ENCODE measurements around the gene STPG4. TPM values are rescaled to one million over a fixed set of nuclear protein-coding genes. Genes with fewer than 3 reads are reported as not detected.

The STPG4 gene
- total RNA-seq, result not detected

GRCh38 chr2:47155091-47155876 lies at the start of gene STPG4:
Gene STPG4 (minus strand): TSS chr2:47155308. CDS start chr2:47155251, 57 bp downstream.
- H3K27me3 ChIP-seq, result no peaks in the 10 kb centered on the region
- no peak within 1 kb of the TSS for H3K4me3 ChIP-seq
- peaks cover 0 to 6% (median 0%) of the 10 kb centered on the region in 4 donors for H3K4me1 ChIP-seq
- WGBS, result 84% methylated on average over 30 of the region's 30 CpGs
- no peak for DNase-seq (ENCODE audit: extremely low spot score)
- peak within 1 kb of the TSS in 1 of 4 donors; percentile 20 for H3K27ac ChIP-seq (replicated peaks in 1 of 4)
- intact Hi-C loops (cut with DNase I), result no loop called here
- H3K36me3 ChIP-seq, result peaks cover 26 to 64% (median 47%) of the 10 kb centered on the region in 4 donors
- no peaks in the 10 kb centered on the region for H3K9me3 ChIP-seq
- TF ChIP-seq POLR2AphosphoS5 (IDR thresholded peaks at IDR 0.05), result no peak

- peaks cover 0 to 13% (median 3%) of the 10 kb centered on the region in 4 donors for H3K4me1 ChIP-seq
- no peaks in the 10 kb centered on the region for H3K9me3 ChIP-seq
- 81% methylated on average over 3 of the region's 3 CpGs for WGBS
- no peaks in the 10 kb centered on the region for H3K36me3 ChIP-seq
- no peak for DNase-seq (ENCODE audit: extremely low spot score)
- TF ChIP-seq POLR2AphosphoS5 (IDR thresholded peaks at IDR 0.05) (no peak), POLR2A (IDR thresholded peaks at IDR 0.05; ENCODE audit: low read depth) (no peak), CTCF (IDR thresholded peaks at IDR 0.05) (no peak)
- no peak overlapping the region for H3K27ac ChIP-seq (replicated peaks in 1 of 4)
- no peak overlapping the region for H3K4me3 ChIP-seq
- intact Hi-C loops (cut with DNase I), result no loop called here
- H3K27me3 ChIP-seq, result no peaks in the 10 kb centered on the region
Measured at GRCh38 chr2:47204691-47205090, 49.6 kb upstream of the STPG4 start.

GRCh38 chr2:47203995-47204394 lies 48.9 kb upstream of the STPG4 start:
- Histone ChIP-seq H3K4me3 (no peak overlapping the region), H3K36me3 (no peaks in the 10 kb centered on the region), H3K27me3 (no peaks in the 10 kb centered on the region), H3K4me1 (peaks cover 0 to 13% (median 3%) of the 10 kb centered on the region in 4 donors), H3K27ac (replicated peaks in 1 of 4) (no peak overlapping the region), H3K9me3 (no peaks in the 10 kb centered on the region)
- DNase-seq (ENCODE audit: extremely low spot score), result no peak
- intact Hi-C loops (cut with DNase I), result no loop called here
- 77% methylated on average over 4 of the region's 4 CpGs for WGBS
- TF ChIP-seq POLR2AphosphoS5 (IDR thresholded peaks at IDR 0.05) (no peak), POLR2A (IDR thresholded peaks at IDR 0.05; ENCODE audit: low read depth) (no peak), EP300 (IDR thresholded peaks at IDR 0.05) (no peak)

- intact Hi-C loops (cut with DNase I), result no loop called here
- H3K36me3 ChIP-seq, result no peaks in the 10 kb centered on the region
- H3K4me1 ChIP-seq, result peaks cover 0 to 13% (median 3%) of the 10 kb centered on the region in 4 donors
- H3K9me3 ChIP-seq, result no peaks in the 10 kb centered on the region
- H3K27ac ChIP-seq (replicated peaks in 1 of 4), result no peak overlapping the region
- no peak overlapping the region for H3K4me3 ChIP-seq
- no peaks in the 10 kb centered on the region for H3K27me3 ChIP-seq
- 77% methylated on average over 2 of the region's 2 CpGs for WGBS
- no peak for DNase-seq (ENCODE audit: extremely low spot score)
- TF ChIP-seq CTCF (IDR thresholded peaks at IDR 0.05) (no peak), EP300 (IDR thresholded peaks at IDR 0.05) (no peak), POLR2A (IDR thresholded peaks at IDR 0.05; ENCODE audit: low read depth) (no peak), POLR2AphosphoS5 (IDR thresholded peaks at IDR 0.05) (no peak)
Measured at GRCh38 chr2:47201224-47201623, 46.1 kb upstream of the STPG4 start.

- DNase-seq (ENCODE audit: extremely low spot score), result no peak
- no peaks in the 10 kb centered on the region for H3K36me3 ChIP-seq
- WGBS, result 56% methylated on average over 3 of the region's 3 CpGs
- intact Hi-C loops (cut with DNase I), result no loop called here
- H3K4me3 ChIP-seq, result no peak overlapping the region
- no peaks in the 10 kb centered on the region for H3K9me3 ChIP-seq
- TF ChIP-seq POLR2A (IDR thresholded peaks at IDR 0.05; ENCODE audit: low read depth), result no peak
- no peak for TF ChIP-seq POLR2AphosphoS5 (IDR thresholded peaks at IDR 0.05)
- TF ChIP-seq EP300 (IDR thresholded peaks at IDR 0.05), result no peak
- no peak for TF ChIP-seq CTCF (IDR thresholded peaks at IDR 0.05)
- no peaks in the 10 kb centered on the region for H3K27me3 ChIP-seq
- H3K4me1 ChIP-seq, result peaks cover 0 to 4% (median under 1%) of the 10 kb centered on the region in 4 donors
- no peak overlapping the region for H3K27ac ChIP-seq (replicated peaks in 1 of 4)
Measured at GRCh38 chr2:47198985-47199451, 43.9 kb upstream of the STPG4 start.

All from esophagus muscularis mucosa (tissue), 4 donors.